ENCODE data around the gene PRRX2. TPM values are rescaled to one million over a fixed set of nuclear protein-coding genes. Genes with fewer than 3 reads are reported as not detected.
A peak's percentile ranks its signal among the peaks of the same experiment; 100 is the strongest.

Gene PRRX2
- total and polyA plus RNA-seq, 12 donors = 0.15 to 14.2 (median 4.0) TPM

DNA sequence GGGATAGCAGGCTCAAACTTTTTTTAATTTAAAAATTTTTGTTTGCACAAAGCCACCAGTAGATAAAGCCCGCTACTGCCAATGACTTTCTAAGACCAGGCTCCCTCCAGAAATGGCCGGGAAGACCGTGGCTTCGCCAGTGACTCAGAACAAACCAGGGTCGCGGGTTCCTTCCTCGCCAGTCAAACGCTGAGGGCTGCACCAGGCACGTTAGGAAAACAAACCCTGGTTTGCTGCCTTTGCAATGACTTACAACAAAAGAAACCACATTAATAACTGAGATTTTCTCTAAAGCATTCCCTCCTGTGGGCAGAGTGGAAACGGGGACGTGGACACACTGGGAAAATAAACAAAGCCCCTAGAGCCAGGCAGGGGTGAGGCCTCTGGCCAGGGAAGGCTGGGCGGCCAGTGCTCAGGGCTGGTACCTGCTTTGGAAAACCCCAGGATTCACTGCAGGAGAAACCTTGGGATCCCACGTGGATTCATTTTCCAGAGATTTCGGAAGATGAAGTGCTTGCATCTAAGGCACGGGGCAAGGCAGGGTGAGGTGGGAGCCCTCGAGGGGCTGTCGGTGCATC is 3.8 kb downstream of the PRRX2 start:
- Histone ChIP-seq H3K4me3 (no peak overlapping the region), H3K4me1 (replicated peaks in 1 of 2) (peaks cover 0 to 5% of the 10 kb centered on the region in 2 donors), H3K36me3 (replicated peaks in 1 of 2) (no peaks in the 10 kb centered on the region), H3K27ac (peak overlapping the region in 1 of 5 donors; percentile 21), H3K9me3 (replicated peaks in 1 of 3) (no peaks in the 10 kb centered on the region), H3K27me3 (peaks cover 5% of the 10 kb centered on the region)
- 45 to 62% (median 52%) methylated on average over 17 of the region's 17 CpGs for WGBS, 4 donors
- TF ChIP-seq POLR2A (IDR thresholded peaks at IDR 0.05) = no peak
- intact Hi-C loops (cut with DNase I) = no loop called here
- peak in 5 of 7 donors; percentile 44 to 68 (median 50) for DNase-seq

- H3K27ac ChIP-seq = no peak overlapping the region
- H3K9me3 ChIP-seq (replicated peaks in 1 of 3) = no peaks in the 10 kb centered on the region
- WGBS, 4 donors = 85 to 93% (median 90%) methylated on average over 13 of the region's 13 CpGs
- H3K4me3 ChIP-seq = no peak overlapping the region
- no peak for DNase-seq
- no peaks in the 10 kb centered on the region for H3K36me3 ChIP-seq (replicated peaks in 1 of 2)
- intact Hi-C loops (cut with DNase I) = no loop called here
- no peak for TF ChIP-seq POLR2A (IDR thresholded peaks at IDR 0.05)
- TF ChIP-seq, protein P1, sequence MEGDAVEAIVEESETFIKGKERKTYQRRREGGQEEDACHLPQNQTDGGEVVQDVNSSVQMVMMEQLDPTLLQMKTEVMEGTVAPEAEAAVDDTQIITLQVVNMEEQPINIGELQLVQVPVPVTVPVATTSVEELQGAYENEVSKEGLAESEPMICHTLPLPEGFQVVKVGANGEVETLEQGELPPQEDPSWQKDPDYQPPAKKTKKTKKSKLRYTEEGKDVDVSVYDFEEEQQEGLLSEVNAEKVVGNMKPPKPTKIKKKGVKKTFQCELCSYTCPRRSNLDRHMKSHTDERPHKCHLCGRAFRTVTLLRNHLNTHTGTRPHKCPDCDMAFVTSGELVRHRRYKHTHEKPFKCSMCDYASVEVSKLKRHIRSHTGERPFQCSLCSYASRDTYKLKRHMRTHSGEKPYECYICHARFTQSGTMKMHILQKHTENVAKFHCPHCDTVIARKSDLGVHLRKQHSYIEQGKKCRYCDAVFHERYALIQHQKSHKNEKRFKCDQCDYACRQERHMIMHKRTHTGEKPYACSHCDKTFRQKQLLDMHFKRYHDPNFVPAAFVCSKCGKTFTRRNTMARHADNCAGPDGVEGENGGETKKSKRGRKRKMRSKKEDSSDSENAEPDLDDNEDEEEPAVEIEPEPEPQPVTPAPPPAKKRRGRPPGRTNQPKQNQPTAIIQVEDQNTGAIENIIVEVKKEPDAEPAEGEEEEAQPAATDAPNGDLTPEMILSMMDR (IDR thresholded peaks at IDR 0.05) = no peak
- peaks cover 0 to 4% of the 10 kb centered on the region in 2 donors for H3K4me1 ChIP-seq (replicated peaks in 1 of 2)
- H3K27me3 ChIP-seq = peaks cover 5% of the 10 kb centered on the region
These were observed 4.5 kb downstream of the PRRX2 start for GRCh38 chr9:129669946-129670345.

DNA sequence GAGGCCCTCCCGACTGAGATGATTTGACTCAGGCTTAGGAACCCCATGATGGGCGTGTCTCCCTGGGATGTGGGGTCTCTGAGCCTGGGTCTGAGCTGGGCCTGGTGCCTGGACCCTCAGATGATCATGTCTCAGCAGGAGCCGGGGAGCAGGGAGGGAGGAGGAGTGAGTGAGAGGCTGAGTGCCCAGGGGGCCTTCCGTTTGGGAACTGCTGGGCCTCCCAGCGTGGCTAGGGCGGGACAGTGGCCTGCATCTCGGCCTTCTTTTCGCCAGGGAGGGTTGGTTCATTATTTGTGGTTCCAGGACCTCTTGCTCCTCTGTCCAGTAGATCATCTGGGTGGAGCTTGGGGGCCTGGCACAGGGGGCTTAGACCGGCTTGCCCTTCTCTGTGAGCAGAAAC is 5.6 kb downstream of the PRRX2 start:
- H3K27ac ChIP-seq = no peak overlapping the region
- H3K27me3 ChIP-seq = peaks cover 5% of the 10 kb centered on the region
- 81 to 90% (median 87%) methylated on average over 6 to 9 of the region's 9 CpGs for WGBS, 4 donors
- H3K4me3 ChIP-seq = no peak overlapping the region
- no peak for DNase-seq
- TF ChIP-seq, protein P1 (IDR thresholded peaks at IDR 0.05) = no peak
- no peak for TF ChIP-seq POLR2A (IDR thresholded peaks at IDR 0.05)
- H3K9me3 ChIP-seq (replicated peaks in 1 of 3) = no peaks in the 10 kb centered on the region
- H3K4me1 ChIP-seq (replicated peaks in 1 of 2) = no peaks in the 10 kb centered on the region
- no peaks in the 10 kb centered on the region for H3K36me3 ChIP-seq (replicated peaks in 1 of 2)
- intact Hi-C loops (cut with DNase I) = no loop called here

DNA sequence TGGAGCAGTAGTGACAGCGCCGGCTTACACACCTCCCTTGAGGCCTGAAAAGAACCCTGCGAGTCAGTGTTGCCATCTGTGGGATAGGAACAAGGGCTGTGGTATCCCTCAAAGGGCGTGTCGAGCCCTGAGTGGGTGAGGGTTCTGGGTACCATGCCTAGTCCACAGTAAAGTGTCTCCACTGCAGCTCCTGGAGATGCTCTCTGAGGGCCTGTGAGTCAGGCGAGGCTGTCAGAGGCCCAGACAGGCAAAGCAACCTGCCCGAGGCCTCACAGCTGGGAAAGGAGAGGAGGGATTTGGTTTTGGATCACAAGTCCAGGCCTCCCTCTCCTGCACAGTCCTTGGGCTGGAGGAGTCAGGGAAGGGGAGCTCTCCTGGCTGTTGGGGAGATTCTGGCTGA is 6.1 kb downstream of the PRRX2 start:
- DNase-seq = no peak

More for the DNA sequence above, 6.1 kb downstream of the PRRX2 start:
- Histone ChIP-seq H3K36me3 (replicated peaks in 1 of 2) (no peaks in the 10 kb centered on the region), H3K9me3 (replicated peaks in 1 of 3) (no peaks in the 10 kb centered on the region), H3K4me3 (no peak overlapping the region), H3K27ac (no peak overlapping the region), H3K27me3 (peaks cover 3% of the 10 kb centered on the region), H3K4me1 (replicated peaks in 1 of 2) (no peaks in the 10 kb centered on the region)
- TF ChIP-seq, protein P1 (IDR thresholded peaks at IDR 0.05) = no peak
- no peak for TF ChIP-seq POLR2A (IDR thresholded peaks at IDR 0.05)
- intact Hi-C loops (cut with DNase I) = no loop called here
- 82 to 100% (median 87%) methylated on average over 1 to 7 of the region's 7 CpGs; no CpG with 5 or more reads in 1 of the 4 donors for WGBS, 4 donors
